T-cell (primary cell): ENCODE results near the gene CCDC83. TPM values are rescaled to one million over a fixed set of nuclear protein-coding genes. Genes with fewer than 3 reads are reported as not detected.
"Not testable (repeated sequence)": the region's sequence is repeated elsewhere in the genome, so short reads cannot be mapped to it uniquely, and the experiment has no call there.

Experiments
- ATAC-seq, 4 experiments: fragments of 200-7000 bp in 3 of 4; fragments of 150-1000 bp in 1 of 4; cut with Tn5 transposase; replicated peaks in 1 of 4; 1 replicate in 3 of 4; 2 replicates in 1 of 4; pipeline ENCODE4 v1.10.0; 2021; ENCODE audit warnings: moderate library complexity in 3 of 4, mild to moderate bottlenecking in 2 of 4, moderate number of reproducible peaks in 1 of 4
- CTCF ChIA-PET, 2 donors: fragments of 300-600 bp; sonication (Branson Sonifier 250); formaldehyde crosslinking; loops; one replicate each; lab custom pipeline; 2022; ENCODE audit warnings: antibody characterized with exemption in 2 of 2; lab: Charles Lee
- POLR2A ChIA-PET, 2 donors: fragments of 300-600 bp; sonication (Branson Sonifier 250); formaldehyde crosslinking; loops; one replicate each; lab custom pipeline; 2022; ENCODE audit warnings: antibody characterized with exemption in 2 of 2; lab: Charles Lee
- DNase-seq, 35 experiments: peaks; one replicate each; pipeline versions ENCODE4 v3.0.0 to v3.0.0-alpha.2; 2013 to 2023
- H3K27ac ChIP-seq: one replicate; pipeline ENCODE4 v1.5.1; 2013; ENCODE audit warnings: low read length
- H3K27me3 ChIP-seq, 2 experiments: replicated peaks in 1 of 2; 1 replicate in 1 of 2; 2 replicates in 1 of 2; pipeline versions ENCODE4 v1.6.1 to v1.7.0; 2013; ENCODE audit warnings: low read length in 1 of 2, mixed read lengths in 1 of 2; ENCODE audit not compliant: control insufficient read depth in 2 of 2, insufficient read depth in 2 of 2; ENCODE audit errors: extremely low read depth in 1 of 2
- H3K36me3 ChIP-seq, 2 donors: 1 replicate in 1 of 2; 2 replicates in 1 of 2; pipeline versions ENCODE4 v1.6.1 to v1.7.0; 2013; ENCODE audit warnings: low read length in 1 of 2; ENCODE audit not compliant: control insufficient read depth in 2 of 2, insufficient read depth in 1 of 2; ENCODE audit errors: extremely low read depth in 1 of 2
- H3K4me1 ChIP-seq, 2 experiments: 1 replicate in 1 of 2; 2 replicates in 1 of 2; pipeline versions ENCODE4 v1.6.1 to v1.7.0; 2013; ENCODE audit warnings: low read length in 2 of 2, mixed read lengths in 1 of 2; ENCODE audit not compliant: insufficient read depth in 2 of 2, control insufficient read depth in 1 of 2; ENCODE audit errors: extremely low read depth in 1 of 2
- H3K4me3 ChIP-seq, 2 donors: 1 replicate in 1 of 2; 2 replicates in 1 of 2; pipeline versions ENCODE4 v1.5.1 to v1.7.0; 2013; ENCODE audit warnings: mild to moderate bottlenecking in 2 of 2, low read length in 1 of 2, moderate library complexity in 1 of 2; ENCODE audit not compliant: control insufficient read depth in 1 of 2; ENCODE audit errors: extremely low read depth in 1 of 2
- H3K9me3 ChIP-seq: 2 replicates; pipeline ENCODE4 v1.7.0; 2013
- H3K27ac Mint-ChIP-seq, 2 donors: one replicate each; pipeline ENCODE4 v1.8.0; 2020 to 2021; ENCODE audit warnings: mild to moderate bottlenecking in 2 of 2, mixed read lengths in 2 of 2
- H3K27me3 Mint-ChIP-seq, 2 donors: one replicate each; pipeline ENCODE4 v1.8.0; 2021 to 2022; ENCODE audit warnings: mixed read lengths in 2 of 2
- H3K36me3 Mint-ChIP-seq: one replicate; pipeline ENCODE4 v1.8.0; 2021; ENCODE audit warnings: mixed read lengths
- H3K4me1 Mint-ChIP-seq, 3 donors: one replicate each; pipeline ENCODE4 v1.8.0; 2020 to 2022; ENCODE audit warnings: mixed read lengths in 3 of 3, mild to moderate bottlenecking in 1 of 3
- H3K4me3 Mint-ChIP-seq, 3 donors: one replicate each; pipeline ENCODE4 v1.8.0; 2020 to 2022; ENCODE audit warnings: mild to moderate bottlenecking in 3 of 3, mixed read lengths in 3 of 3, moderate library complexity in 3 of 3
- H3K9me3 Mint-ChIP-seq, 3 donors: one replicate each; pipeline ENCODE4 v1.8.0; 2020 to 2022; ENCODE audit warnings: mixed read lengths in 3 of 3
- WGBS: methylation state at CpG from one replicate; pipeline ENCODE4 v1.1.5; 2013; ENCODE audit warnings: missing lambda C conversion rate; ENCODE audit not compliant: insufficient coverage; 5-methylcytosine and 5-hydroxymethylcytosine counted together
- total RNA-seq, 35 experiments: library from RNA in 6 of 35; stranded (reverse) in 6 of 35; fragments of 120-200 nt in 1 of 35; gene quantifications; one replicate each; pipeline versions ENCODE4 v1.2.1 to v1.2.4 and lab custom pipeline; 2013 to 2026

The CCDC83 gene
- total RNA-seq, 5 donors from 2014 or later (not counting 1 experiment from before 2014, with no cell fraction given) = 0.10 TPM; not detected in 4

- H3K4me3 Mint-ChIP-seq = no peak overlapping the region
- H3K9me3 Mint-ChIP-seq = peaks cover 0 to 2% (median 0%) of the 10 kb centered on the region in 3 donors
- no peak overlapping the region for H3K4me3 ChIP-seq
- no peak overlapping the region for H3K27ac ChIP-seq
- no peaks in the 10 kb centered on the region for H3K36me3 ChIP-seq
- DNase-seq (no peak), ATAC-seq (no peak)
- ChIA-PET POLR2A (interaction anchor here in 1 of 2 donors (0.6 kb wide), 1 partner anchor 49 kb away, joined by 3 read pairs; no protein-coding TSS in a partner anchor), CTCF (interaction anchor here in 1 of 2 donors (0.7 kb wide), 1 partner anchor 1045 kb away, joined by 4 read pairs; no protein-coding TSS in a partner anchor)
- no peaks in the 10 kb centered on the region for H3K4me1 ChIP-seq
- H3K4me1 Mint-ChIP-seq = no peaks in the 10 kb centered on the region
- no peaks in the 10 kb centered on the region for H3K36me3 Mint-ChIP-seq
- no peaks in the 10 kb centered on the region for H3K9me3 ChIP-seq
- no peaks in the 10 kb centered on the region for H3K27me3 ChIP-seq
- H3K27ac Mint-ChIP-seq = no peak overlapping the region
- no peaks in the 10 kb centered on the region for H3K27me3 Mint-ChIP-seq
- WGBS = no CpG with 5 or more reads among the region's 2 CpGs
These were observed 6.6 kb upstream of the CCDC83 start for GRCh38 chr11:85848556-85848955.

DNA sequence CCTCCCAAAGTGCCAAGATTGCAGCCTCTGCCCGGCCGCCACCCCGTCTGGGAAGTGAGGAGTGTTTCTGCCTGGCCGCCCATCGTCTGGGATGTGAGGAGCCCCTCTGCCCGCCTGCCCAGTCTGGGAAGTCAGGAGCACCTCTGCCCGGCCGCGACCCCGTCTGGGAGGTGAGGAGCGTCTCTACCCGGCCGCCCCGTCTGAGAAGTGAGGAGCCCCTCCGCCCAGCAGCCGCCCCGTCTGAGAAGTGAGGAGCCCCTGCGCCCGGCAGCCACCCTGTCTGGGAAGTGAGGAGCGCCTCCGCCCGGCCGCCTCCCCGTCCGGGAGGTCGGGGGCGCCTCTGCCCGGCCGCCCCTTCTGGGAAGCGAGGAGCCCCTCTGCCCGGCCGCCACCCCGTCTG, 2.4 kb upstream of the CCDC83 start:
- WGBS = 97% methylated on average over 19 of the region's 33 CpGs
- H3K27me3 Mint-ChIP-seq, H3K9me3 ChIP-seq, H3K36me3 Mint-ChIP-seq, H3K4me1 ChIP-seq, DNase-seq, H3K36me3 ChIP-seq, POLR2A ChIA-PET, CTCF ChIA-PET, H3K4me3 Mint-ChIP-seq, H3K27ac Mint-ChIP-seq, H3K27me3 ChIP-seq, H3K9me3 Mint-ChIP-seq, H3K27ac ChIP-seq, ATAC-seq, H3K4me3 ChIP-seq: not testable (repeated sequence)
- peaks cover 10 to 12% (median 11%) of the 10 kb centered on the region in 3 donors for H3K4me1 Mint-ChIP-seq

DNA sequence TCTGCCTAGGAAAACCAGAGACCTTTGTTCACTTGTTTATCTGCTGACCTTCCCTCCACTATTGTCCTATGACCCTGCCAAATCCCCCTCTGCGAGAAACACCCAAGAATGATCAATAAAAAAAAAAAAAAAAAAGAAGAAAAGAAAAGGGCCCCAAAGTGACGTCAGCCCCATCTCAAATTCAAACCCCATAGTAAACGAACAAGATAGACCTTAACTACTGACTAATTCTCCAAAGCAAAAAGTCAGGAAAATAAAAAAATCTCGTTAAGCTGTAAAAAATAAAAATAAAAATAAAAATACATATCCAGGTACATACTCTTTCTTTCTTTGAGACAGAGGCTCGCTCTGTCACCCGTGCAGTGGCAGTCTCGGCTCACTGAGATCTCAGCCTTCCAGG, 1.6 kb upstream of the CCDC83 start:
- not testable (repeated sequence) for H3K4me3 ChIP-seq, ATAC-seq, H3K27ac ChIP-seq, H3K9me3 Mint-ChIP-seq, H3K27me3 Mint-ChIP-seq, H3K27ac Mint-ChIP-seq, H3K36me3 Mint-ChIP-seq, DNase-seq, H3K27me3 ChIP-seq, H3K4me3 Mint-ChIP-seq, H3K36me3 ChIP-seq, H3K9me3 ChIP-seq, H3K4me1 ChIP-seq
- POLR2A ChIA-PET = interaction anchor here in 1 of 2 donors (0.7 kb wide), 1 partner anchor 256 kb away, joined by 6 read pairs; no protein-coding TSS in a partner anchor
- CTCF ChIA-PET = interaction anchor here in 1 of 2 donors (2.2 kb wide), 1 partner anchor 97 kb away, joined by 11 read pairs; no protein-coding TSS in a partner anchor
- no CpG with 5 or more reads among the region's 7 CpGs for WGBS
- peaks cover 10 to 12% (median 11%) of the 10 kb centered on the region in 3 donors for H3K4me1 Mint-ChIP-seq

- Mint-ChIP-seq H3K4me3 (peak overlapping the region; percentile 87 to 91 (median 90)), H3K4me1 (peaks cover 10 to 12% (median 11%) of the 10 kb centered on the region in 3 donors), H3K27me3 (no peaks in the 10 kb centered on the region), H3K36me3 (no peaks in the 10 kb centered on the region), H3K9me3 (no peaks in the 10 kb centered on the region), H3K27ac (peak overlapping the region; percentile 90 to 94)
- H3K27ac ChIP-seq = peak overlapping the region; percentile 66
- ChIA-PET CTCF (interaction anchor here (0.5 to 2.2 kb wide), 25 partner anchors 10 to 437 kb away, joined by 3 to 15 read pairs (median 7); partner anchors contain the start of gene SYTL2 (in 1 of the 2)), POLR2A (interaction anchor here (0.7 to 1.6 kb wide), 3 partner anchors 31 to 257 kb away, joined by 3 to 6 read pairs (median 4); no protein-coding TSS in a partner anchor)
- H3K4me1 ChIP-seq = peaks cover 0 to 9% of the 10 kb centered on the region in 2 experiments
- WGBS = 16% methylated on average over 5 of the region's 7 CpGs
- H3K36me3 ChIP-seq = no peaks in the 10 kb centered on the region
- peaks cover 0 to 7% of the 10 kb centered on the region in 2 experiments for H3K27me3 ChIP-seq
- H3K4me3 ChIP-seq = peak overlapping the region; percentile 58 to 83
- no peak for ATAC-seq
- DNase-seq = no peak
- no peaks in the 10 kb centered on the region for H3K9me3 ChIP-seq
These were observed 999 bp upstream of the CCDC83 start for GRCh38 chr11:85854212-85854556.

- CTCF ChIA-PET = interaction anchor here (0.5 to 2.2 kb wide), 38 partner anchors 9 to 437 kb away, joined by 3 to 15 read pairs (median 5); partner anchors contain the start of gene SYTL2 (in 1 of the 2)
- 2% methylated on average over 45 of the region's 62 CpGs for WGBS
These were observed 434 bp upstream of the CCDC83 start for GRCh38 chr11:85854557-85855340.

GRCh38 chr11:85857098-85857497, 1.9 kb downstream of the CCDC83 start:
- H3K36me3 Mint-ChIP-seq = no peaks in the 10 kb centered on the region
- peaks cover 0 to 7% of the 10 kb centered on the region in 2 experiments for H3K27me3 ChIP-seq
- no peak for DNase-seq
- H3K27me3 Mint-ChIP-seq = no peaks in the 10 kb centered on the region
- ATAC-seq = no peak
- CTCF ChIA-PET = no interaction called here
- no peaks in the 10 kb centered on the region for H3K9me3 Mint-ChIP-seq
- H3K9me3 ChIP-seq = no peaks in the 10 kb centered on the region
- H3K4me3 Mint-ChIP-seq = no peak overlapping the region
- no peak overlapping the region for H3K27ac Mint-ChIP-seq
- peaks cover 10 to 12% (median 11%) of the 10 kb centered on the region in 3 donors for H3K4me1 Mint-ChIP-seq
- H3K4me3 ChIP-seq = no peak overlapping the region
- 97% methylated on average over 10 of the region's 10 CpGs for WGBS
- peaks cover 0 to 9% of the 10 kb centered on the region in 2 experiments for H3K4me1 ChIP-seq
- no peaks in the 10 kb centered on the region for H3K36me3 ChIP-seq
- no peak overlapping the region for H3K27ac ChIP-seq
- POLR2A ChIA-PET = interaction anchor here in 1 of 2 donors (0.6 kb wide), 1 partner anchor 10 kb away, joined by 5 read pairs; no protein-coding TSS in a partner anchor

More at GRCh38 chr11:85854557-85855340, 434 bp upstream of the CCDC83 start:
- peak; percentile 76 to 94 (median 87) for DNase-seq
- peak overlapping the region; percentile 87 to 91 (median 90) for H3K4me3 Mint-ChIP-seq
- H3K4me1 Mint-ChIP-seq = peaks cover 10 to 12% (median 11%) of the 10 kb centered on the region in 3 donors
- H3K27me3 Mint-ChIP-seq = no peaks in the 10 kb centered on the region
- Histone ChIP-seq H3K27ac (peak overlapping the region; percentile 66), H3K9me3 (no peaks in the 10 kb centered on the region), H3K36me3 (no peaks in the 10 kb centered on the region), H3K4me3 (peak overlapping the region; percentile 58 to 83), H3K27me3 (peaks cover 0 to 7% of the 10 kb centered on the region in 2 experiments), H3K4me1 (peaks cover 0 to 9% of the 10 kb centered on the region in 2 experiments)
- peak overlapping the region; percentile 90 to 94 for H3K27ac Mint-ChIP-seq
- POLR2A ChIA-PET = interaction anchor here in 1 of 2 donors (0.5 to 1.6 kb wide), 4 partner anchors 31 to 334 kb away, joined by 3 to 6 read pairs (median 4); no protein-coding TSS in a partner anchor
- peak; percentile 95 to 99 (median 96) for ATAC-seq
- no peaks in the 10 kb centered on the region for H3K36me3 Mint-ChIP-seq
- no peaks in the 10 kb centered on the region for H3K9me3 Mint-ChIP-seq
